Subcutaneous adipose tissue (tissue), 4 donors: ENCODE measurements around the gene MRGPRX1. TPM values are rescaled to one million over a fixed set of nuclear protein-coding genes. Genes with fewer than 3 reads are reported as not detected.

Source experiments
- CTCF ChIP-seq: fragments of 450-650 bp; IDR thresholded peaks from one replicate; pipeline ENCODE4 v1.5.1; 2016; ENCODE audit warnings: low read depth, mild to moderate bottlenecking, control low read depth, antibody characterized with exemption, moderate library complexity
- total RNA-seq, 4 donors: library from RNA; depleted of rRNA; stranded (reverse); fragments of >200 nt; gene quantifications; one replicate each; pipeline ENCODE4 v1.1.0, GENCODE V29; 2016

Gene MRGPRX1
- not detected for total RNA-seq

- no peak for TF ChIP-seq CTCF
Observed at GRCh38 chr11:18939314-18939713, at the start of gene MRGPRX1. MRGPRX1 (minus strand) TSS chr11:18939414; CDS start chr11:18934784, 4,630 bp downstream.

- no peak for TF ChIP-seq CTCF
Observed at GRCh38 chr11:18987454-18988231, 48.4 kb upstream of the MRGPRX1 start.

- TF ChIP-seq CTCF = no peak
Observed at GRCh38 chr11:18986744-18987143, 47.5 kb upstream of the MRGPRX1 start.

- TF ChIP-seq CTCF = no peak
Observed at GRCh38 chr11:18981897-18982296, 42.7 kb upstream of the MRGPRX1 start.

GRCh38 chr11:18974192-18974591, 35.0 kb upstream of the MRGPRX1 start:
- no peak for TF ChIP-seq CTCF

- no peak for TF ChIP-seq CTCF
Observed at GRCh38 chr11:18972336-18972735, 33.1 kb upstream of the MRGPRX1 start.

GRCh38 chr11:18969720-18970119, 30.5 kb upstream of the MRGPRX1 start:
- no peak for TF ChIP-seq CTCF
